ENCODE data around the gene SDHB.

GRCh38 chr1:17030206-17030605 lies 23.6 kb downstream of the SDHB start:
- TF ChIP-seq CTCF (IDR thresholded peaks at IDR 0.05) (no peak), EP300 (IDR thresholded peaks at IDR 0.05) (no peak), POLR2A (IDR thresholded peaks at IDR 0.05) (no peak), POLR2AphosphoS5 (IDR thresholded peaks at IDR 0.05) (no peak)

Data from upper lobe of left lung (tissue), 4 donors.